ENCODE results near the gene DCUN1D5. TPM values are rescaled to one million over a fixed set of nuclear protein-coding genes. Genes with fewer than 3 reads are reported as not detected.
"Not testable (repeated sequence)": the region's sequence is repeated elsewhere in the genome, so short reads cannot be mapped to it uniquely, and the experiment has no call there.

Gene DCUN1D5
- total RNA-seq, 1 experiment from 2014 or later, result 87.4 TPM

DNA sequence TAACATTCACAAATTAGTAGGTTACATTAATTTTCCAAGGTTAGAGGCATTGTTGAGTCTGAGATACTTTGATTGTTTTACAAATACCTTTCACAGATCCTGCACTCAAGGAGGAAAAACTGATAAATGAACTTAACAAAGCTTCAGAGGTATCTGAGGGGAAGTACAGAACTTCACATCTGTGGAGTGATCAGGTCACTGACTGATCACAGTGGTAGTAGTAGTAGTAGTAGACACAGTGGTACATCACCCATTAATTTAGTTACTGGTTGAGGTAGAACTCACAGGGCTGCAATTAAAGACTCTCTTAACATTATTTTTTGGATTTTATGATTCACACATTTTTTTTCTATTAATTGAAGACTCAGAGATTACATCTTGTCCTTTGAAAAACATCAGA is 56.7 kb downstream of the DCUN1D5 start:
- H3K4me3 Mint-ChIP-seq (ENCODE audit: unreplicated experiment), result no peak overlapping the region

DNA sequence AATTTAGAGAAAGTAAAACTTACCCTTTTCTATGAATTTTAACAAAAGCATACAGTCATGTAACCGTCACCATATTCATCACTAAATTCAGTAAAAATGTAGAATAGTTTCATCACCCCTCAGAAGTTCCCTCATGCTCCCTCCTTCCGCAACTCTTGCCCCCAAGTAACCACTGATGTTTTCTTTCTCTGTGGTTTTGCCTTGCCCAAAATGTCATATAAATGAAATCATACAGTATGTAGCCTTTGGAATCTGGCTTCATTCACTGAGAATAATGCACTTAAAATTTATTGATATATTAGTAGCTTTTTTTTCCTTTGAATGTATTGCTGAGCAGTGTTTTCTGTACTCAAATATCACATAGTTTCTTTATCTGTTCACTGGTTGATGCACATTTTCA is 60.1 kb downstream of the DCUN1D5 start:
- Mint-ChIP-seq H3K9me3 (ENCODE audit: unreplicated experiment) (no peaks in the 10 kb centered on the region), H3K4me1 (ENCODE audit: insufficient read depth, unreplicated experiment) (no peaks in the 10 kb centered on the region), H3K36me3 (ENCODE audit: insufficient read depth, unreplicated experiment) (no peaks in the 10 kb centered on the region), H3K27ac (ENCODE audit: low read depth, unreplicated experiment) (no peak overlapping the region), H3K27me3 (ENCODE audit: insufficient read depth, unreplicated experiment) (no peaks in the 10 kb centered on the region), H3K4me3 (ENCODE audit: unreplicated experiment) (no peak overlapping the region)
- TF ChIP-seq, protein P1, sequence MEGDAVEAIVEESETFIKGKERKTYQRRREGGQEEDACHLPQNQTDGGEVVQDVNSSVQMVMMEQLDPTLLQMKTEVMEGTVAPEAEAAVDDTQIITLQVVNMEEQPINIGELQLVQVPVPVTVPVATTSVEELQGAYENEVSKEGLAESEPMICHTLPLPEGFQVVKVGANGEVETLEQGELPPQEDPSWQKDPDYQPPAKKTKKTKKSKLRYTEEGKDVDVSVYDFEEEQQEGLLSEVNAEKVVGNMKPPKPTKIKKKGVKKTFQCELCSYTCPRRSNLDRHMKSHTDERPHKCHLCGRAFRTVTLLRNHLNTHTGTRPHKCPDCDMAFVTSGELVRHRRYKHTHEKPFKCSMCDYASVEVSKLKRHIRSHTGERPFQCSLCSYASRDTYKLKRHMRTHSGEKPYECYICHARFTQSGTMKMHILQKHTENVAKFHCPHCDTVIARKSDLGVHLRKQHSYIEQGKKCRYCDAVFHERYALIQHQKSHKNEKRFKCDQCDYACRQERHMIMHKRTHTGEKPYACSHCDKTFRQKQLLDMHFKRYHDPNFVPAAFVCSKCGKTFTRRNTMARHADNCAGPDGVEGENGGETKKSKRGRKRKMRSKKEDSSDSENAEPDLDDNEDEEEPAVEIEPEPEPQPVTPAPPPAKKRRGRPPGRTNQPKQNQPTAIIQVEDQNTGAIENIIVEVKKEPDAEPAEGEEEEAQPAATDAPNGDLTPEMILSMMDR (IDR thresholded peaks at IDR 0.05; ENCODE audit: unreplicated experiment), result no peak
- DNase-seq (ENCODE audit: unreplicated experiment), result no peak
- ChIA-PET POLR2A (interaction anchor here (0.5 to 0.7 kb wide), 2 partner anchors 9 to 49 kb away, joined by 3 to 4 read pairs; no protein-coding TSS in a partner anchor), CTCF (no interaction called here)
- intact Hi-C loops (cut with micrococcal nuclease), result no loop called here
- no TSS peak for BruUV-seq (replicated peaks)

More for the DNA sequence above, 56.7 kb downstream of the DCUN1D5 start:
- Mint-ChIP-seq H3K27ac (ENCODE audit: low read depth, unreplicated experiment) (no peak overlapping the region), H3K4me1 (ENCODE audit: insufficient read depth, unreplicated experiment) (no peaks in the 10 kb centered on the region), H3K9me3 (ENCODE audit: unreplicated experiment) (no peaks in the 10 kb centered on the region), H3K36me3 (ENCODE audit: insufficient read depth, unreplicated experiment) (no peaks in the 10 kb centered on the region), H3K27me3 (ENCODE audit: insufficient read depth, unreplicated experiment) (no peaks in the 10 kb centered on the region)
- DNase-seq (ENCODE audit: unreplicated experiment), result no peak
- ChIA-PET CTCF (interaction anchor here (0.7 to 1.9 kb wide), 10 partner anchors 8 to 280 kb away, joined by 3 to 14 read pairs (median 4); no protein-coding TSS in a partner anchor), POLR2A (interaction anchor here (1.0 to 1.4 kb wide), 2 partner anchors 8 to 9 kb away, joined by 4 to 5 read pairs; no protein-coding TSS in a partner anchor)
- TF ChIP-seq, protein P1 (IDR thresholded peaks at IDR 0.05; ENCODE audit: unreplicated experiment), result no peak
- no TSS peak for BruUV-seq (replicated peaks)
- intact Hi-C loops (cut with micrococcal nuclease), result no loop called here

DNA sequence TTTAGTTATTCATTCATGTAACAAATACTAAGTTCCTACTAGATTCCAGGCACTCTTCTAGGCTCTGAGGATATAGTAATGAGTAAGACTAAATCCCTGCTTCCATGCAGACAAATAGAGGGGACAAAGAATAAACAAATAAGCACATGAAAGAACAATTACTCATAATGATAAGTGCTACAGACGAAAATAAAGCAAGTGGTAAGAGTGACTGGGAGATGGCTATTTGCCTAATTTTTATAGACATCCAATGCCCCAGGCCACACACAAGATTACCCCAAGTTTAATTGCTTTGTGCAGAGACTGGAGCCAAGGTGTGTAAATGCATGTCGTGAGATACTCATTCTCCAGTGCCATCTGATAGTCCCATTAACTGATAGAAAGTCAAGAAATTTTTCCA is 62.6 kb downstream of the DCUN1D5 start:
- BruUV-seq (replicated peaks), result no TSS peak
- no peaks in the 10 kb centered on the region for H3K9me3 Mint-ChIP-seq (ENCODE audit: unreplicated experiment)
- H3K4me1 Mint-ChIP-seq (ENCODE audit: insufficient read depth, unreplicated experiment), result no peaks in the 10 kb centered on the region
- DNase-seq (ENCODE audit: unreplicated experiment), result no peak
- TF ChIP-seq, protein P1 (IDR thresholded peaks at IDR 0.05; ENCODE audit: unreplicated experiment), result no peak
- H3K36me3 Mint-ChIP-seq (ENCODE audit: insufficient read depth, unreplicated experiment), result no peaks in the 10 kb centered on the region
- CTCF ChIA-PET, result no interaction called here
- intact Hi-C loops (cut with micrococcal nuclease), result no loop called here
- H3K27me3 Mint-ChIP-seq (ENCODE audit: insufficient read depth, unreplicated experiment), result no peaks in the 10 kb centered on the region
- POLR2A ChIA-PET, result interaction anchor here (0.6 kb wide), 1 partner anchor 79 kb away, joined by 3 read pairs; no protein-coding TSS in a partner anchor
- H3K27ac Mint-ChIP-seq (ENCODE audit: low read depth, unreplicated experiment), result no peak overlapping the region
- no peak overlapping the region for H3K4me3 Mint-ChIP-seq (ENCODE audit: unreplicated experiment)

DNA sequence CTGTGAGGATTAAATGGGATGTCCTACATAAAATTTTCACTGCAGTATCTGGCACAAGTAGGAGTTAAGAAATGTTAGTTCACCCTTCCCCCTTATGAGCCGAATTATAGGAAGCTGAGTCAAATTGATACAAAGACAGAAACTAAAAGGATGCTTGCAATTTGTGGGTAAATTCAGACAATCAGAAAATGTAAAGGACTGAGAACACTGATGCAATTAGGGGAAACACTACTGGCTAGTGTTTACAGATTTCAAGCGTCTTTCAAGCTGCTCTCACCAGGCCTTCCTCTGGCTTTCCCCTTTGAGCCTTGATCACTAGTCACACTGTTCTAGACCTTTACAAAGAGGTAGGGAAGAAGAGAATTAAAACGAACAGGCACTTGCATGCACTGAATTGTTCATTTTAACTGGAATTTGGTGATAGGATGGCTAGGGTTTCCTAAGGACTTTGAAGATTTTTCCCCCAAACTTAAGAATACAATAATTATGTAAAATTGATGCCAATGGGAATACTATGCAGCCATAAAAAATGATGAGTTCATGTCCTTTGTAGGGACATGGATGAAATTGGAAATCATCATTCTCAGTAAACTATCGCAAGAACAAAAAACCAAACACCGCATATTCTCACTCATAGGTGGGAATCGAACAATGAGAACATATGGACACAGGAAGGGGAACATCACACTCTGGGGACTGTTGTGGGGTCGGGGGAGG is 63.5 kb downstream of the DCUN1D5 start:
- H3K36me3 Mint-ChIP-seq (ENCODE audit: insufficient read depth, unreplicated experiment); H3K27ac Mint-ChIP-seq (ENCODE audit: low read depth, unreplicated experiment); POLR2A ChIA-PET; intact Hi-C loops (cut with micrococcal nuclease); CTCF ChIA-PET; H3K27me3 Mint-ChIP-seq (ENCODE audit: insufficient read depth, unreplicated experiment); DNase-seq (ENCODE audit: unreplicated experiment); H3K9me3 Mint-ChIP-seq (ENCODE audit: unreplicated experiment); H3K4me1 Mint-ChIP-seq (ENCODE audit: insufficient read depth, unreplicated experiment); H3K4me3 Mint-ChIP-seq (ENCODE audit: unreplicated experiment); BruUV-seq (replicated peaks): not testable (repeated sequence)
